HG03565 (cell line): Measurements from ENCODE around the gene DTYMK.

ENCODE experiments used
- ATAC-seq: cut with Tn5 transposase; IDR thresholded peaks from one replicate; pipeline ENCODE4 v1.9.1; 2021; ENCODE audit warnings: mild to moderate bottlenecking, moderate library complexity; ENCODE audit not compliant: unreplicated experiment

The DTYMK gene

GRCh38 chr2:241627675-241628074 is 58.9 kb downstream of the DTYMK start:
- no peak for ATAC-seq
